GM21717 (cell line): ENCODE data around the gene DCUN1D2.

Source experiments
- ATAC-seq: cut with Tn5 transposase; IDR thresholded peaks from one replicate; pipeline ENCODE4 v1.9.1; 2021; ENCODE audit warnings: mild to moderate bottlenecking, moderate library complexity; ENCODE audit not compliant: unreplicated experiment

DCUN1D2 gene

DNA sequence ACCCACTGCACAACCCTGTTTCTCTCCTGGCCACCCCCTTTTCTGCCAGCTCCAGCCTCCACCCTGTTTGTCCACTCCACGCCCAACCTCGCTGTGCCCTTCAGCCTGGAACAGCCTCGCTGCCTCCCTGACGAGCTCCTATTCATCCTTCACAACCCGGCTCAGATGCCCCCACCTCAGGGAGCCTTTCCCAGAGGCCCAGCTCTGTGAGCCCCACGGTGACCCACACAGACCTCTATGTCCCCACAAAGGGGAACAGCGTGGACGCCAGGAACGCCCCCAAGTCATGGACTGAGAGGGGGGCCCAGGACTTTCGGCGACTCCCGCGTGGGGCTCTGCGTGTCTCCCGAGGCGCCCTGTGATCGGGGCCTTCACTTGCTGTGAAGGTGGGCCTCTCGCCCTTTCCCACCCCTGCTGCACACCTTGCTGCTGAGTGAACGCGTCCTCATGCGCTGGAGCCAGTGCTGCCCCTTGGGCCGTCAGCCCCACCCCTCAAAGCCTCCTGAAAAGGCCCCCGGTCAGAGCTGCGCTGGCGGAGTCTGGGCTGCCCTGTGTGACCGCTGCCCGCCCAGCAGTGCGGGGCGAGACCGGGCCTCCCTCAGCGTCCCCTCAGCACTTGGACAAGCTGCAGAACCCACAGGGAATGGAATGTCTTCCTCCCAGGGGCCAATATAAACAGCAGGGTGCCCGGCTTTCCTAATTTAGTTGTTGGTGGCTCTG, 77.2 kb downstream of the DCUN1D2 start:
- ATAC-seq: no peak

GRCh38 chr13:113412440-113412839, 78.1 kb downstream of the DCUN1D2 start:
- no peak for ATAC-seq

DNA sequence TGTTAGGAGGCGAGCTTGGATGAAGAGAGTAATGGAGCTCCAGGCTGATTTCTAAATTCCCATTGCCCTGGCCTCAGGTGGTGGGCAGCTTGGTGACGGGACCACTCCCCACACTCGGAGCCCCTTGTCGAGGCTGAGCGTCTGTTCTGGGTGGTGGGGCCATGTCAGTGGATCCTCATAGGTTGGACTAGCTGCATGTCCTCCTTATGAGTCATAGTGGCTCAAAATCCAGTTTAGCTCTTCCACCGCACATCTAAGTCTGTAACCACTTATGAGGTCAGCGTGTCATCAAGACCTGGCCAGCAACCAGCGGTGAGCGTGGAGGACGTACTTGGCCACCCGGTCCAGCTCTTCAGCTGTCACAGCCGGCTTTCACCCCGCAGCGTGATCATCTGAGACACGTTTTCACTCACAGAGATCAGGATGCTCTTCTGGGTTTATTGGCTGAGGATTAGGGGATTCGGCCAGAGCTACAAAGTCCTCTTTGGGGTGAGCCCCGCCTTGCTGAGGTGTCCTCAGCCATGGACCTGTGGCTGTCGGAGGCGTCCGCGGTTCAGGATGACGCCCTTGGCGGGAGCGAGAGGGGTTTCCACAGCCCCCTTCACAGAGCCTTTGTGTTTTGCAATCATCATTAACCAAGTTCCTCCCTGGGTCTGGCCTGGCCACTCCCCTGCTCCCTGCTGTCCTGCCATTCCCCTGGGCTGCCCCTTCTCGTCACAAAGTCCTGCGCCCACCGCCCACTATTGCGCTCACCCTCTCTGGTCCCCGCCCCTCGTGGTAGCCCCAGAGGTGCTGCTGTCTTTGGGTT, 79.1 kb downstream of the DCUN1D2 start:
- ATAC-seq: no peak

- no peak for ATAC-seq
These were observed 79.9 kb downstream of the DCUN1D2 start for GRCh38 chr13:113410472-113411201.

GRCh38 chr13:113408562-113408961, 81.9 kb downstream of the DCUN1D2 start:
- no peak for ATAC-seq

GRCh38 chr13:113407531-113408393, 82.7 kb downstream of the DCUN1D2 start:
- ATAC-seq: no peak

DNA sequence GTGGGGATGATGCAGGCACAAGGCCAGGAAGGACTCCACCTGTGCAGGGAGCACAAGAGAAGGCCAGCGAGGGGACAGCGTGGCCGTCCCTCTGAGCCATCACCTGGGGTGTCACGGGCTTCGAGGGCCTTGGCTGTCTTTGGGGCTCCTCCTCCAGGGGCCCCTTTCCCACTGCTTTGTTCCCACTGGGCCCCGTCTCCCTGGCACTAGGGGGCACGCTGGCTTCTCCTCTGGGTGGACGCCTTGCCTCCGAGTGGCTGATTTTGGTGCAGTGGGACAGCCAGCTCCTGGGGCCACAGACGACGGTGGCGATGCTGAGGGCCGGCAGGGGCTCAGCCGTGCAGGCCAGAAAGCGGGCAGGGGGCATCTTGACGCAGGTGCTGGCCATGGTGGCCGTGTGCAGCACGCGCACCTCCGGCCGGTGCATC, 83.4 kb downstream of the DCUN1D2 start:
- no peak for ATAC-seq

- no peak for ATAC-seq
These were observed 84.0 kb downstream of the DCUN1D2 start for GRCh38 chr13:113406321-113407102.
